Activated CD4-positive, alpha-beta T cell treated with anti-CD3 and anti-CD28 coated beads, Interleukin-2, Interleukin-4, amounts not matched to agents 100 ng/mL and 50 ng/mL, durations not matched to agents 16 hours and 8 hours (primary cell): Measurements from ENCODE around the gene ZNF763.
"Not testable (repeated sequence)": the region's sequence is repeated elsewhere in the genome, so short reads cannot be mapped to it uniquely, and the experiment has no call there.

Experiments used
- DNase-seq: peaks from one replicate; pipeline ENCODE4 v3.0.0-alpha.2; 2020; ENCODE audit warnings: low spot score

ZNF763 gene

GRCh38 chr19:11973019-11973810 lies 8.4 kb downstream of the ZNF763 start:
- DNase-seq = no peak

- DNase-seq = no peak
These were observed 13.8 kb downstream of the ZNF763 start for GRCh38 chr19:11978492-11979100.

- DNase-seq = no peak
These were observed 14.7 kb downstream of the ZNF763 start for GRCh38 chr19:11979527-11979926.

- no peak for DNase-seq
These were observed 17.7 kb downstream of the ZNF763 start for GRCh38 chr19:11982526-11982925.

GRCh38 chr19:11984986-11985385 lies 20.1 kb downstream of the ZNF763 start:
- DNase-seq = no peak

GRCh38 chr19:11986754-11987153 lies 21.9 kb downstream of the ZNF763 start:
- DNase-seq = no peak

GRCh38 chr19:11987405-11988281 lies 22.8 kb downstream of the ZNF763 start:
- peak; percentile 92 for DNase-seq

GRCh38 chr19:11989112-11989456 lies 24.2 kb downstream of the ZNF763 start:
- no peak for DNase-seq

- not testable (repeated sequence) for DNase-seq
These were observed 27.1 kb downstream of the ZNF763 start for GRCh38 chr19:11991921-11992320.

GRCh38 chr19:11995174-11995573 lies 30.3 kb downstream of the ZNF763 start:
- no peak for DNase-seq

GRCh38 chr19:12000152-12000981 lies 35.5 kb downstream of the ZNF763 start:
- peak; percentile 74 for DNase-seq

GRCh38 chr19:12015015-12015752 lies 50.3 kb downstream of the ZNF763 start:
- no peak for DNase-seq

GRCh38 chr19:12015753-12016116 lies 50.9 kb downstream of the ZNF763 start:
- DNase-seq = no peak
